Astrocyte (in vitro differentiated cells and primary cell): Measurements from ENCODE around the gene PLA2G1B.

Source experiments
- EZH2 ChIP-seq: IDR thresholded peaks from 2 replicates; pipeline ENCODE4 v1.6.1; 2012; ENCODE audit warnings: mild to moderate bottlenecking, low read length, inconsistent platforms; ENCODE audit not compliant: insufficient read depth
- TF ChIP-seq, protein P1 (sequence below): IDR thresholded peaks from 2 replicates; pipeline ENCODE4 v1.5.1; 2011; ENCODE audit warnings: low read depth, mild to moderate bottlenecking, inconsistent platforms, low read length, moderate library complexity; ENCODE audit not compliant: insufficient read depth

DNA sequence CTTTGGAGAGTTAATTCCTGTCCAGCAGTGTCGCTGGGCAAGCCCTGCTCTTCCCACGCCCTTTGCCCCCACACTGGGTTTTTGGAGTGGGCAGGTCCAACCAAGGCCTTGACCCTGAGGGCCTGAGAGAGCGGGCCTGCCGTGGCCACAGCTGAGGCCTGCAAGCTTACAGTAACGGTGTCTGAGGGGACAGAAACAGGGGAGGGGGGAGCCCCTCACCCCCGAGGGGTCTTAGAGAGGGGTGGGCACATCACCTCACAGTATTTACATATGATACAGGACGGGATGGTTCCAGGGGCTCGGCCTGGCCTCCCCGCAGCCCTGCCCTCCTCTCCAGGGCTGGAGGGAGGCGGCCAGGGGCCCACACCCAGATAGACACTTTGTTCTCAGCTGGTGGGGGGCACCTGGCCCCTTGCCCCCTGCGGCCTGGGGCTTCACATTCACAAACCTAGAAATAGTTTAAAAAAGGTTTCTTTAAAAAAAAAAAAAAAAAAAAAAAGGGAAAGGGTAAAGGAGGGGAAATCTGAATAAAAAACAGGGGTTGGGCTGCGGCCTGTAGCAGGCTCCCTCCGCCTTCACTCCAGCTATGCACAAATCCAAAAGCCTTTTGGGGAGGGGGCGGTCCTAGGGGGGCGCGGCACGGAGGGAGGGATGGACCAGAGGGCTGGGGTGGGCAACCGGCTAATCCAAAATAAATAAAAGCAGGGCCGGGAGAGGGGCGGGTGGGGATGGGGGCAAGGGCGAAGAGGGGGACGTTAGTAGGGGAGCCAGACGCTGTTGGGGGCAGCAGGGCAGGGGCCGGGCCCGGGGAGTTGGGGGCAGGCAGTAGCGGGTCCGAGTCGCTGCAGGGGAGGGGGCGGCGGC lies 14.8 kb upstream of the PLA2G1B start:
- no peak for TF ChIP-seq EZH2
- TF ChIP-seq, protein P1, sequence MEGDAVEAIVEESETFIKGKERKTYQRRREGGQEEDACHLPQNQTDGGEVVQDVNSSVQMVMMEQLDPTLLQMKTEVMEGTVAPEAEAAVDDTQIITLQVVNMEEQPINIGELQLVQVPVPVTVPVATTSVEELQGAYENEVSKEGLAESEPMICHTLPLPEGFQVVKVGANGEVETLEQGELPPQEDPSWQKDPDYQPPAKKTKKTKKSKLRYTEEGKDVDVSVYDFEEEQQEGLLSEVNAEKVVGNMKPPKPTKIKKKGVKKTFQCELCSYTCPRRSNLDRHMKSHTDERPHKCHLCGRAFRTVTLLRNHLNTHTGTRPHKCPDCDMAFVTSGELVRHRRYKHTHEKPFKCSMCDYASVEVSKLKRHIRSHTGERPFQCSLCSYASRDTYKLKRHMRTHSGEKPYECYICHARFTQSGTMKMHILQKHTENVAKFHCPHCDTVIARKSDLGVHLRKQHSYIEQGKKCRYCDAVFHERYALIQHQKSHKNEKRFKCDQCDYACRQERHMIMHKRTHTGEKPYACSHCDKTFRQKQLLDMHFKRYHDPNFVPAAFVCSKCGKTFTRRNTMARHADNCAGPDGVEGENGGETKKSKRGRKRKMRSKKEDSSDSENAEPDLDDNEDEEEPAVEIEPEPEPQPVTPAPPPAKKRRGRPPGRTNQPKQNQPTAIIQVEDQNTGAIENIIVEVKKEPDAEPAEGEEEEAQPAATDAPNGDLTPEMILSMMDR, result no peak
